Fibroblast of the aortic adventitia (primary cell): Measurements from ENCODE around the gene PEX26. TPM values are rescaled to one million over a fixed set of nuclear protein-coding genes. Genes with fewer than 3 reads are reported as not detected.
"Not testable (repeated sequence)": the region's sequence is repeated elsewhere in the genome, so short reads cannot be mapped to it uniquely, and the experiment has no call there.

Experiments used
- DNase-seq: peaks from one replicate; pipeline ENCODE4 v3.0.0-alpha.2; 2010; ENCODE audit warnings: low read depth
- H3K4me3 ChIP-seq: 2 replicates; pipeline ENCODE4 v1.5.1; 2011; ENCODE audit warnings: low read depth, mild to moderate bottlenecking, control low read depth, low read length, moderate library complexity
- CTCF ChIP-seq: IDR thresholded peaks from 2 replicates; pipeline ENCODE4 v1.5.1; 2011; ENCODE audit warnings: mild to moderate bottlenecking, low read length, control low read depth, inconsistent platforms; ENCODE audit not compliant: insufficient read depth
- total RNA-seq: library from RNA; depleted of rRNA; stranded (reverse); fragments of >200 nt; gene quantifications from 2 replicates; pipeline ENCODE4 v1.2.3, GENCODE V29; 2012; ENCODE audit warnings: low replicate concordance

PEX26 gene
- total RNA-seq, 1 donor = 26.1 TPM

GRCh38 chr22:18119409-18120110 lies 41.8 kb downstream of the PEX26 start:
- TF ChIP-seq CTCF = no peak
- DNase-seq = no peak
- no peak overlapping the region for H3K4me3 ChIP-seq

GRCh38 chr22:18120857-18121256 lies 43.1 kb downstream of the PEX26 start:
- no peak for DNase-seq
- no peak for TF ChIP-seq CTCF
- H3K4me3 ChIP-seq = no peak overlapping the region

GRCh38 chr22:18121506-18121905 lies 43.7 kb downstream of the PEX26 start:
- TF ChIP-seq CTCF = no peak
- DNase-seq = no peak
- H3K4me3 ChIP-seq = no peak overlapping the region

DNA sequence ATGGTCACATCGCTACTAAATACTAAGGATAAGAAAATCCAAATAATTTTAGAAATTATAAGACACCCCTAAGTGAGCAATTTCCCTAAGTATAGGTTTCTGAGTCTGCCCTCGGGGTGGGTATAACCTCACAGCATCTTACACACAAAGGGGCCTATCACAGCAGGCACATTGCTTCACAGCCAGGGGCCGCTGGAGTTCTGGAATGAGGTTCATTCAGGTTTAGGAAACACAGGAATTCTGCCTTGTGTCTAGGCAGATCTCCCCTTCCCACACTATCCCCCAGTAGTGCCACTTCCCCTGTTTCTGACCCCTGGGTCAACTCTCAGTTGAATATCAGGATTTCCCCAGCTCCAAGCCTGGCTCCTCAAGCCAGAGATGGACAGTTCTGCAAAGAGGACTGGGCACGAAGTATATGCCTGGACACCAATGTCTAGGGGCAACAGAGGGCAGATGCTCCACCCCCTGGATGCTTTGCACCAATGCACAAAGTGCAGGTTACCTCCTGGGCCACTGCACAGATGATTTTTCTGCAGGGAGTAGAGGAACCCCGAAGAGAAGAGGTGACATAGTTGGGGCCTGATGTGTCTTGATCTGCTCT lies 44.3 kb downstream of the PEX26 start:
- no peak for TF ChIP-seq CTCF
- DNase-seq = no peak

GRCh38 chr22:18123476-18124025 lies 45.8 kb downstream of the PEX26 start:
- H3K4me3 ChIP-seq, DNase-seq: not testable (repeated sequence)

More for the DNA sequence above, 44.3 kb downstream of the PEX26 start:
- no peak overlapping the region for H3K4me3 ChIP-seq

DNA sequence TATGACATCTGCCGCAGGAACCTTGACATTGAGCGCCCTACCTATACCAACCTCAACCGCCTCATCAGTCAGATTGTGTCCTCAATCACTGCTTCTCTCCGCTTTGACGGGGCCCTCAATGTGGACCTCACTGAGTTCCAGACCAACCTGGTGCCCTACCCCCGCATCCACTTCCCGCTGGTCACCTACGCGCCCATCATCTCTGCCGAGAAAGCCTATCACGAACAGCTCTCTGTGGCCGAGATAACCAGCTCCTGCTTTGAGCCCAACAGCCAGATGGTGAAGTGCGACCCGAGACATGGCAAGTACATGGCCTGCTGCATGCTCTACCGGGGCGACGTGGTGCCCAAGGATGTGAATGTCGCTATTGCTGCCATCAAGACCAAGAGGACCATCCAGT lies 48.8 kb downstream of the PEX26 start:
- DNase-seq = no peak
- H3K4me3 ChIP-seq = no peak overlapping the region
- no peak for TF ChIP-seq CTCF

GRCh38 chr22:18130018-18130417 lies 52.2 kb downstream of the PEX26 start:
- H3K4me3 ChIP-seq = no peak overlapping the region
- TF ChIP-seq CTCF = no peak

More at GRCh38 chr22:18130018-18130417, 52.2 kb downstream of the PEX26 start:
- no peak for DNase-seq
